RWPE1 (cell line): ENCODE results near the gene CATSPER1.
A peak's percentile ranks its signal among the peaks of the same experiment; 100 is the strongest.

Source experiments
- CTCF ChIA-PET: fragments of 350-600 bp; sonication (Branson Sonifier 250); formaldehyde crosslinking; extraction: SDS; loops from one replicate; lab custom pipeline; 2021; lab: Yijun Ruan, JAX
- POLR2A ChIA-PET: fragments of 400-600 bp; formaldehyde crosslinking; extraction: SDS; loops from one replicate; lab custom pipeline; 2020; ENCODE audit warnings: antibody characterized with exemption; ENCODE audit not compliant: low non-redundant PET; lab: Yijun Ruan, JAX
- DNase-seq: peaks from one replicate; pipeline ENCODE4 v3.0.0; 2012; ENCODE audit warnings: low spot score
- H3K27ac ChIP-seq: fragments of 450-650 bp; 2 replicates; pipeline ENCODE4 v1.5.1; 2017
- CTCF ChIP-seq: fragments of 450-650 bp; conservative IDR thresholded peaks from 2 replicates; pipeline ENCODE4 v1.5.1; 2017; ENCODE audit warnings: low read depth, mild to moderate bottlenecking

Gene CATSPER1

GRCh38 chr11:65973439-65974110, 52.7 kb downstream of the CATSPER1 start:
- H3K27ac ChIP-seq, result peak overlapping the region; percentile 67
- ChIA-PET CTCF (interaction anchor here (0.6 to 1.2 kb wide), 3 partner anchors 9 to 61 kb away, joined by 5 read pairs; no protein-coding TSS in a partner anchor), POLR2A (no interaction called here)
- DNase-seq, result peak; percentile 68
- no peak for TF ChIP-seq CTCF

GRCh38 chr11:65972116-65972515, 54.2 kb downstream of the CATSPER1 start:
- no peak for DNase-seq
- TF ChIP-seq CTCF, result no peak
- ChIA-PET CTCF (no interaction called here), POLR2A (interaction anchor here (0.7 kb wide), 1 partner anchor 56 kb away, joined by 8 read pairs; no protein-coding TSS in a partner anchor)
- no peak overlapping the region; the same call in 1 of the 2 replicates for H3K27ac ChIP-seq

- CTCF ChIA-PET, result interaction anchor here (0.6 kb wide), 1 partner anchor 101 kb away, joined by 3 read pairs; no protein-coding TSS in a partner anchor
- no peak for TF ChIP-seq CTCF
- POLR2A ChIA-PET, result no interaction called here
- no peak for DNase-seq
- H3K27ac ChIP-seq, result peak overlapping the region; percentile 37
These were observed 57.4 kb downstream of the CATSPER1 start for GRCh38 chr11:65968600-65969482.

- ChIA-PET CTCF (interaction anchor here (0.6 kb wide), 1 partner anchor 256 kb away, joined by 3 read pairs; no protein-coding TSS in a partner anchor), POLR2A (interaction anchor here (0.7 kb wide), 1 partner anchor 86 kb away, joined by 6 read pairs; no protein-coding TSS in a partner anchor)
- no peak for TF ChIP-seq CTCF
- H3K27ac ChIP-seq, result no peak overlapping the region
- DNase-seq, result no peak
These were observed 58.8 kb downstream of the CATSPER1 start for GRCh38 chr11:65967329-65967934.
